Motor neuron (in vitro differentiated cells): ENCODE results near the gene OGFOD3. TPM values are rescaled to one million over a fixed set of nuclear protein-coding genes. Genes with fewer than 3 reads are reported as not detected.

Source experiments
- ATAC-seq, 8 experiments: fragments of 200-7000 bp; cut with Tn5 transposase; replicated peaks in 6 of 8; 2 replicates each; pipeline ENCODE4 v1.8.0; 2021; ENCODE audit warnings: mild to moderate bottlenecking in 8 of 8, moderate library complexity in 8 of 8
- H3K27ac ChIP-seq, 2 donors: fragments of 250-450 bp; sonication (Bioruptor Pico); 2 replicates each; pipeline ENCODE4 v1.9.0; 2021; ENCODE audit warnings: antibody characterized with exemption in 2 of 2, mild to moderate bottlenecking in 2 of 2, moderate library complexity in 1 of 2
- H3K4me1 ChIP-seq, 2 donors: fragments of 250-450 bp; sonication (Bioruptor Pico); replicated peaks in 1 of 2; 2 replicates each; pipeline ENCODE4 v1.6.1; 2021; ENCODE audit warnings: antibody characterized with exemption in 2 of 2, mild to moderate bottlenecking in 2 of 2, moderate library complexity in 1 of 2
- H3K4me3 ChIP-seq, 5 donors: fragments of 250-450 bp; sonication (Bioruptor Pico); 2 replicates each; pipeline ENCODE4 v1.9.0; 2021; ENCODE audit warnings: antibody characterized with exemption in 5 of 5, mild to moderate bottlenecking in 5 of 5, moderate library complexity in 4 of 5
- WGBS, 10 experiments: fragments of 450-650 bp; shearing (Covaris generic); methylation state at CpG; one replicate each; pipeline ENCODE4 v1.0.0; 2022; 5-methylcytosine and 5-hydroxymethylcytosine counted together
- in situ Hi-C, 9 experiments: fragments of 400-800 bp; cut with MboI; loops; one replicate each; pipeline ENCODE4 v1.15.0; 2021; ENCODE audit warnings: low sequenced_read_pairs in 9 of 9, low pct_unique_long_range_greater_than_20kb in 2 of 9; ENCODE audit not compliant: unreplicated experiment in 9 of 9
- total RNA-seq, 8 experiments: library from RNA; unstranded; fragments of 300-600 nt; gene quantifications; 2 replicates each; pipeline versions ENCODE4 v1.2.3 to v1.2.4, GENCODE V29; 2022

The OGFOD3 gene
- total RNA-seq, 8 experiments from 2014 or later, result 8.1 to 24.5 (median 20.2) TPM

- Histone ChIP-seq H3K4me1 (no peaks in the 10 kb centered on the region), H3K4me3 (no peak overlapping the region), H3K27ac (no peak overlapping the region)
- WGBS, 10 experiments, result 83 to 91% (median 83%) methylated on average over 4 to 13 of the region's 15 CpGs; no CpG with 5 or more reads in 7 of the 10 experiments
- ATAC-seq, result no peak
- in situ Hi-C loops, result no loop called here
Observed at GRCh38 chr17:82392941-82393340, 25.4 kb downstream of the OGFOD3 start.

- in situ Hi-C loops, result no loop called here
- Histone ChIP-seq H3K27ac (no peak overlapping the region), H3K4me1 (no peaks in the 10 kb centered on the region), H3K4me3 (no peak overlapping the region)
- no peak for ATAC-seq
- WGBS, 10 experiments, result 79 to 100% (median 96%) methylated on average over 2 to 13 of the region's 28 CpGs; no CpG with 5 or more reads in 4 of the 10 experiments
Observed at GRCh38 chr17:82392209-82392920, 26.0 kb downstream of the OGFOD3 start.

- H3K4me3 ChIP-seq, result no peak overlapping the region
- WGBS, 10 experiments, result 60 to 100% (median 88%) methylated on average over 1 to 4 of the region's 23 CpGs; no CpG with 5 or more reads in 6 of the 10 experiments
- in situ Hi-C loops, result no loop called here
Observed at GRCh38 chr17:82391496-82392066, 26.8 kb downstream of the OGFOD3 start.

GRCh38 chr17:82390860-82391435, 27.4 kb downstream of the OGFOD3 start:
- Histone ChIP-seq H3K27ac (no peak overlapping the region), H3K4me3 (no peak overlapping the region), H3K4me1 (peaks cover 3 to 5% of the 10 kb centered on the region in 2 donors)
- in situ Hi-C loops, result no loop called here
- no peak for ATAC-seq
- 91% methylated on average over 4 of the region's 13 CpGs; no CpG with 5 or more reads in 9 of the 10 experiments for WGBS, 10 experiments

More at GRCh38 chr17:82391496-82392066, 26.8 kb downstream of the OGFOD3 start:
- H3K4me1 ChIP-seq, result peaks cover 0 to 2% of the 10 kb centered on the region in 2 donors
- no peak for ATAC-seq
- no peak overlapping the region for H3K27ac ChIP-seq

- ATAC-seq, result no peak
- H3K27ac ChIP-seq, result no peak overlapping the region
- in situ Hi-C loops, result no loop called here
- H3K4me3 ChIP-seq, result no peak overlapping the region
- peaks cover 9 to 11% of the 10 kb centered on the region in 2 donors for H3K4me1 ChIP-seq
- WGBS, 10 experiments, result 86 to 100% (median 97%) methylated on average over 1 to 18 of the region's 34 CpGs; no CpG with 5 or more reads in 4 of the 10 experiments
Observed at GRCh38 chr17:82390015-82390859, 28.1 kb downstream of the OGFOD3 start.

GRCh38 chr17:82389379-82389778, 29.0 kb downstream of the OGFOD3 start:
- Histone ChIP-seq H3K4me3 (no peak overlapping the region), H3K27ac (no peak overlapping the region), H3K4me1 (peaks cover 14 to 18% of the 10 kb centered on the region in 2 donors)
- in situ Hi-C loops, result no loop called here
- no peak for ATAC-seq
- WGBS, 10 experiments, result 0 to 100% (median 87%) methylated on average over 1 to 4 of the region's 10 CpGs; no CpG with 5 or more reads in 4 of the 10 experiments

GRCh38 chr17:82388922-82389283, 29.5 kb downstream of the OGFOD3 start:
- 80 to 100% (median 89%) methylated on average over 2 to 6 of the region's 21 CpGs; no CpG with 5 or more reads in 6 of the 10 experiments for WGBS, 10 experiments
- no peak for ATAC-seq
- H3K4me1 ChIP-seq, result peaks cover 14 to 18% of the 10 kb centered on the region in 2 donors

GRCh38 chr17:82388223-82388921, 30.0 kb downstream of the OGFOD3 start:
- H3K27ac ChIP-seq, result no peak overlapping the region
- ATAC-seq, result peak in 6 of 8 experiments; percentile 7 to 54 (median 12)
- WGBS, 10 experiments, result 83 to 100% (median 83%) methylated on average over 1 of the region's 34 CpGs; no CpG with 5 or more reads in 7 of the 10 experiments
- in situ Hi-C loops, result no loop called here
- peaks cover 17 to 23% of the 10 kb centered on the region in 2 donors for H3K4me1 ChIP-seq
- no peak overlapping the region for H3K4me3 ChIP-seq

More at GRCh38 chr17:82388922-82389283, 29.5 kb downstream of the OGFOD3 start:
- H3K27ac ChIP-seq, result no peak overlapping the region
- no peak overlapping the region for H3K4me3 ChIP-seq
- in situ Hi-C loops, result no loop called here

GRCh38 chr17:82387705-82388106, 30.7 kb downstream of the OGFOD3 start:
- no peak overlapping the region for H3K4me3 ChIP-seq
- WGBS, 10 experiments, result 68 to 74% methylated on average over 2 to 3 of the region's 3 CpGs; no CpG with 5 or more reads in 8 of the 10 experiments
- in situ Hi-C loops, result no loop called here
- H3K27ac ChIP-seq, result no peak overlapping the region
- ATAC-seq, result no peak
- peaks cover 17 to 23% of the 10 kb centered on the region in 2 donors for H3K4me1 ChIP-seq

GRCh38 chr17:82386881-82387704, 31.3 kb downstream of the OGFOD3 start:
- Histone ChIP-seq H3K27ac (no peak overlapping the region), H3K4me3 (no peak overlapping the region), H3K4me1 (peaks cover 17 to 23% of the 10 kb centered on the region in 2 donors)
- WGBS, 10 experiments, result 0 to 67% (median 40%) methylated on average over 1 to 12 of the region's 38 CpGs; no CpG with 5 or more reads in 5 of the 10 experiments
- in situ Hi-C loops, result no loop called here
- peak in 3 of 8 experiments; percentile 2 to 63 (median 2) for ATAC-seq

GRCh38 chr17:82386255-82386831, 32.0 kb downstream of the OGFOD3 start:
- peak; percentile 30 to 91 (median 76) for ATAC-seq
- Histone ChIP-seq H3K4me1 (peaks cover 17 to 23% of the 10 kb centered on the region in 2 donors), H3K27ac (no peak overlapping the region), H3K4me3 (no peak overlapping the region)
- in situ Hi-C loops, result no loop called here
- WGBS, 10 experiments, result 10% methylated on average over 2 of the region's 17 CpGs; no CpG with 5 or more reads in 9 of the 10 experiments
